IPS DF 4.7 (cell line): Measurements from ENCODE around the gene PLPP4.

Experiments
- DNase-seq: peaks from one replicate; pipeline ENCODE4 v3.0.0-alpha.2; 2013; ENCODE audit warnings: low spot score; ENCODE audit errors: extremely low read depth

Gene PLPP4

GRCh38 chr10:120517196-120517595 is 60.2 kb downstream of the PLPP4 start:
- no peak for DNase-seq

- DNase-seq: no peak
These were observed 61.0 kb downstream of the PLPP4 start for GRCh38 chr10:120517881-120518484.

GRCh38 chr10:120521880-120522279 is 64.9 kb downstream of the PLPP4 start:
- DNase-seq: no peak

DNA sequence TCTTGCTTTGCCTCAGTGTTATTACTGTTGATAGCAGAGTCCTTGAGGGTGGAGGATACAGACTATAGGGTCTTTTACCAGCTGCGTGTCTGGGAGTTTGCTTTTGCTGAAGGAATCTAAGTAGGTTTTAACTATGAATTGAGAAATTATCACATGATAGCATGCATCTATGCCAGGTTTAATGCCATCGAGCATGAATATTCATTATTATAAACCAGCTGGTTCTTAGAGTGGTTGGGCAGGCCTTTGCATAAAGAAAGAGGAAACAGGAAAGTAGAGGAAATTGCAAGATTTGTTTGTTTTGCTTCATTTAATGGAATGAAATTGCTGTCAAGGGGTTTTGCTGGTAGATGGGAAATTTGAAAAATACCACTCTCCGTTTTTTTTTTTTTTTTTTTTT is 70.7 kb downstream of the PLPP4 start:
- DNase-seq: no peak

DNA sequence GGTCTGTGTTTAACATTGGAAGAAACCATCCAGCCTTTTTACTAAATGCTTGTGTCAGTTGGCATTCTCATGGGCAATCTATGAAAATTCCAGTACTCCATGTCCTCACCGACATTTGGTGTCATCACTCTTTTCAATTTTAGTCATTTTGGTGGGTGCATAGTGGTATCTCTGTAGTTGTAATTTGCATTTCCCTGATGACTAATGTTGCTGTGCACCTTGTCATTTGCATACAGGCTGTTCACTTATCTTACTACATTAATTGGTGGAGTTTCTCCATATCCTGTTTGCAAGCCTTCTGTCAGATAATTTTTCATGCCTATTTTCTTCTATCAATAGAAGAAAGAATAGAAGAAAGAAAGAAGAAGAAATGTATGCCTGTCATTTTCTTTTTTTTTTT is 73.7 kb downstream of the PLPP4 start:
- no peak for DNase-seq

GRCh38 chr10:120538091-120538490 is 81.1 kb downstream of the PLPP4 start:
- DNase-seq: no peak

DNA sequence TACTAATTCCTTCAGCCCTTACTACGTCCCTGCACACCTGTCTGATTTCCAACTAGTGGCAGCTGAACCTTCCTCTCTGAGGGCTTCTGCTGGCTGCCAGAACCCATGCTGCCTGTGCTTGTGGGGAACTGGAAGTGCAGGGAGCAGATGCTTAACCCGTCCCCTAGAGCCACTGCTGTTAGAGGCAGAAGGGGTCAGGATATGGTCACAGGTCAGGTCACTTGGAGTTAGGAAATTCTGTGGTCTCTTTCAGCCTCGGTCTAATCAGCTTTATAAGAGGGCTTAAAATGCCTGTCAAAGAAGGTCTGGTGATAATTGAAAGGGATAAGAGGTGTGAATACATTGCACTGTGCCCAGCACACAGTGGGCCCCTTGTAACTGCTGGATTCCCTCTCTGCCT is 82.0 kb downstream of the PLPP4 start:
- DNase-seq: no peak

DNA sequence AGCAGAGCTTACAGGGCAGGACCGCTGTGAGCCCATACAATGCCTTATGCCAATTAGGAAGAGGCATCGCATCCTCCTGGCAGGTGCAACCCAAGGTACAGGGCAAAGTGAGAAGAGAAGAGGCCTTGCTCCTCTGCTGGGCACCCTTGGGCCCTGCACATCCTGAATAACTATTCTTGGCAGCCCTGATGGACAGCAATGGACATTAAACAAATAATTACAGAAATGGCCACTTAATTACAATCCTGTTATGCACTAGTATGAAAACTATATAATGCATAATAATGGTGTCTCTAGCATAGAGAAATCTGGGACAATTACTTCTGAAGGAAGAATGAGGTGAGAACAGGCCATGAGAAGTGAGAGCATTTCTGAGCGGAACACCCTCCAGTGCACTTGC is 83.5 kb downstream of the PLPP4 start:
- no peak for DNase-seq

GRCh38 chr10:120541984-120542383 is 85.0 kb downstream of the PLPP4 start:
- no peak for DNase-seq

GRCh38 chr10:120542591-120542990 is 85.6 kb downstream of the PLPP4 start:
- no peak for DNase-seq

GRCh38 chr10:120543291-120543690 is 86.3 kb downstream of the PLPP4 start:
- DNase-seq: no peak

GRCh38 chr10:120548210-120548609 is 91.2 kb downstream of the PLPP4 start:
- DNase-seq: no peak

DNA sequence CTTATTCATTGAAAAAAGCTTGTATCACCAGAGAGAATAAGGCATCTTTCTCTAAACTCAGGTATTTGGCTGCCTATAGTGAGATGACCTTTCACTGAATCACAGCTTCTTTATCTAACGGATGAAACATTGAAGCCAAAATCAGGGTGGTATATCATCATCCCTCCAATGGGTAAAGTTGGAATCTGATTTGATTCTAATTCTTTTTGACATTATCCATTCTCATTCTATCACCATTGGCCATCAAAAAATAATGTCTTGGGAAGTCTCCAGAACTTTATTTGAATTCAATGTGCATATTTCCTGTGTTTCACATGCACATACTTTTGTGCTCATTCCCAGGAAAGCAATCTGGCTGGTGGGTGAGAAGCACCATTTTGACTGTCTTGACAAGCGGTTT is 95.2 kb downstream of the PLPP4 start:
- no peak for DNase-seq

DNA sequence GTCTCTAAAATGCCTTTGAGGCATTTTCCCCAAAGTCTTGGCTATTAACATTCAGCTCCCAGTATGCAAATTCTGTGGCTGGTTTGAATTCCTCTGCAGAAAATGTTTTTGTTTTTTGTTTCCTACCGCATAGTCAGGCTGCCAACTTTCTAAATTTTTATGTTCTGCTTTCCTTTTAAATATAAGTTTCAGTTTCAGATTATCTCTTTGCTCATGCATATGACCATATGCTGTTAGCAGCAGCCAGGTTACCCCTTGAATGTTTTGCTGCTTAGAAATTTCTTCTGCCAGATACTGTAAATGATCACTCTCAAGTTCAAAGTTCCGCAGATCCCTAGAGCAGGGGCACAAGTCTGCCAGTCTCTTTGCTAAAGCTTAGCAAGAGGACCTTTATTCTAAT is 96.9 kb downstream of the PLPP4 start:
- DNase-seq: no peak

DNA sequence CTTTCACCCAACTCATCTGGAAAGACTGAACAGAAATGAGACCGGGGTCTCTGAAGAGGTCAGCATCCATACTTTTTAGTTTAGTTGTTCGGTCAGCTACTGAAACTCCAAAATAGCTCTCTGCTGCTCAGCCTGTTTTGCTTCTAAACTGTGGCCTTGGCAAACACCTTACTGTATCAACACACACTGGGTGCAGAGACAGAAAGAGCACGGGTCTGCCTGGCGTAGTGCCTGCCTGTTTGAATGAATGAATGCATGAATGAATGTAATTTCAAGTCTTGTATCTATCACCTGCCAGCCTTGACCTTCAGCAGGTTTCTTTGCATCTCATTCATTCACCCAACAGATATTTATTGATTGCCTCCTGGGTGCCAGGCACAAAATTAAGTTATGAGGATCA is 98.4 kb downstream of the PLPP4 start:
- no peak for DNase-seq

DNA sequence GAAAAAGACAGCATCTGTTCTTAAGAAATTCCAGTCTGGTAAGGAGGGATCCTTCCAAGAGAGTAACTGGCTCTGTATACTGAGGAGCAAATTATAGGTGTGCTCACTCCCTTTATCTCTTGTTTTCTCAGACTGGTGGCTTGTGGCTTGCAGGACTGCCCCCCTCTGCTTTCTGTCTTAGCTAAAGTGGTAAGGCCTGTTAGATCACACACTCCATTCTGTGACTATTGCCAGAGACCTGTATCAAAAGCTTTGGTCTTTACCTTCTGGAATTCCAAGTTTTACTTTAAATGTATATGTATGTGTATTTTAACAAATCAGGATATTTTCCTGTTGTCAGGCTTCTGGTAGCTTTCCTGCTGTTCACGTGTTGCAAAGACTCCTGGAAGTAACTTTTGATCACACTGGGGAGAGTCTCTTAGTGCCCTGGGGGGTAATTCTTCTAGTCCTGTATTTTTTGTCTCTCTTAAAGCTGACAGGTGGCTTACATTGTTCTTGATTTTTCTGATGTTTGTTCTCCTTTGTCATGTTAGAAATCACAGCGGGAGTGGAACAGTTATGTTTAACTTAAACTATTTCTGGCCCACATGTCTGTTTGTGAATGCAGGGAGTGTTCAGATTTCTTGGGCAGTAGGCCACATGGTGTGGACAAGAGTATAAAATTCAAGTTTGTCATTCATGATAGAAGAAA is 99.0 kb downstream of the PLPP4 start:
- DNase-seq: no peak

GRCh38 chr10:120557311-120557710 is 100.3 kb downstream of the PLPP4 start:
- no peak for DNase-seq

DNA sequence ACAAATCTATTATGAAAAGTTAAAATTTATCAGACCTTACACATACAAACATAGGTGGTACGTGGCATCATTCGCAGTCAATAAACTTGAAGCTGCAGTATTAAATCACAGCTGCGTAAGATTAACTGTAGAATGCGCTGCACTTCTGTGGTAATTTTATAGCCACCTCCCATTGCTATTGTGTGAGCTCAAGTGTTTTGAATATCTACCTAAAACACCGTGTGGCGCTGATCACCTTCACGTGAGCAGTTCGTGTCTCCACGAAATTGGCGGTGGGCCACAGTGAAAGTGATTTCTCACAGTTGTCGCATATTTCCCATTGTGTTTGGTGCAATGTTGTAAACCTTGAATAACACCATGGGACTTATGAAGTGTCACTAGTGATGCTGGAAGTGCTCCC is 102.8 kb downstream of the PLPP4 start:
- DNase-seq: no peak

DNA sequence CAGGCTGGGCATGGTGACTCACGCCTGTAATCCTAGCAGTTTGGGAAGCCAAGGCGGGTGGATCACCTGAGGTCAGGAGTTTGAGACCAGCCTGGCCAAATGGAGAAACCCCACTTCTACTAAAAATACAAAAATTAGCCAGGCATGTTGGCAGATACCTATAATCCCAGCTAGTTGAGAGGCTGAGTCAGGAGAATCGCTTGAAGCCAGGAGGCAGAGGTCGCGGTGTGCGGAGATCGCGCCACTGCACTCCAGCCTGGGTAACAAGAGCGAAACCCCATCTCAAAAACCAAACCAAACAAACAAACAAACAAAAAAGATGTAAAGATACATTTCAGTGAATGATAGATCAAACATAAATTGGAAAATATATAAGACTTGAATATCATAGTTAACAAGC is 105.9 kb downstream of the PLPP4 start:
- no peak for DNase-seq

DNA sequence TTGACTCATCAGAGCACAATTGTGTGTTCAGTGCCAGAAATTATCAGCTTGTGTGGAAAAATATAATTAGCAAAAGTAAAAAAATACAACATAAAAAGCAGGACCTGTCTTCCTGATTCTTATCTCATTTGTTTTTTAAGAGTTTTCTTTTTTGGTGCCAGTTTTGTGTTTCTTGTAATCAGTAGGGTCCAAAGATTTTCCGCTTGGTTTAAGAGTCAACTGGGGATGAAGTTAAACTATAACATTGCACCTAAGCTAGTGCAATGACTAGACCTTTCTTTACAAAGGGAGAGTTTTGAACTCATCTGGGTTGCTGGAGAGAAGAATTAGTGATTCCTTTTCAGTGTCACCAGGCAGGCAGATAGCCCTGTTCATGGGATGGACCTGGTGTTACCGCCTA is 113.4 kb downstream of the PLPP4 start:
- DNase-seq: no peak

DNA sequence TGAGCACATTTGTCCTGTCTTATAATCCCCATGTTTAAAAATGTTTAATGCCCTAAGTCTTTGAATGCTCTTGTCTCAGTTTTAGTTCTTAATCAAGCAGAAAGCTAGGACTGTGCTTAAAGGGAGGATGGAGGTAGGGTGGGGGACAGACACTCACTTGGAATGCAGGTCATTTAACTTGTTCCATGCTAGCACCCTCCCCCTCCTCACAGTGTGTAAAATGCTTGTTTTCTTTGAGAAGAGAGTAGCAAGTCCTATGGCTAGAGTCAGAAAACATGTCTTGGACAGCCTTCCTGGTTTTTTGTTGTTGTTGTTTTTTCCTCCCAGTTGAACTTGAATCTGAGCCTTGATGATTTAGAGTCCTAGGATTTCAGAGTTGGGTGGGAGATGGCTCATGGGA is 114.2 kb downstream of the PLPP4 start:
- DNase-seq: no peak

GRCh38 chr10:120572307-120572706 is 115.3 kb downstream of the PLPP4 start:
- no peak for DNase-seq

DNA sequence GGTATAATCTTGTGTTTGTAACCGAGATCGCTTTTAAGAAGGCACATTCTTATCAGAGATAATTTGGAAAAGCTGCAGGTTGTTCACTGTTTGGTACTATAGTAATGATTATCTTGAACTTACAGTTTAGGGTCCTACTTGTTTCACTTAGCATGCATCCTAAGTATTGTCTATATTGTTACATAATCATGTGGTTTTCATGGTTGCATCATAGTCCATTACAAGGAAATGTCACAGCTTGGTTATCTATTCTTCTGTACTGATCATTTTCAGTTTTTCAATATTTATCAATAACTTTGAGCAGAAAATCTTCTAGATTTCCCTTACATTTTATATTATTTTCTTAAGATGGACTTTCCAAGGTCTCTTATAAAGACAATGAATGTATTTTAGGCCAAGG is 116.3 kb downstream of the PLPP4 start:
- DNase-seq: no peak

- DNase-seq: no peak
These were observed 118.0 kb downstream of the PLPP4 start for GRCh38 chr10:120574981-120575380.
